Central memory CD4-positive, alpha-beta T cell (primary cell): ENCODE data around the gene INO80.
"Not testable (repeated sequence)": the region's sequence is repeated elsewhere in the genome, so short reads cannot be mapped to it uniquely, and the experiment has no call there.

ENCODE experiments used
- DNase-seq: peaks from one replicate; pipeline ENCODE4 v3.0.0; 2022

The INO80 gene

GRCh38 chr15:41115161-41115651, 874 bp downstream of the INO80 start:
- DNase-seq, result no peak

- DNase-seq, result no peak
These were observed 9.1 kb downstream of the INO80 start for GRCh38 chr15:41106947-41107346.

DNA sequence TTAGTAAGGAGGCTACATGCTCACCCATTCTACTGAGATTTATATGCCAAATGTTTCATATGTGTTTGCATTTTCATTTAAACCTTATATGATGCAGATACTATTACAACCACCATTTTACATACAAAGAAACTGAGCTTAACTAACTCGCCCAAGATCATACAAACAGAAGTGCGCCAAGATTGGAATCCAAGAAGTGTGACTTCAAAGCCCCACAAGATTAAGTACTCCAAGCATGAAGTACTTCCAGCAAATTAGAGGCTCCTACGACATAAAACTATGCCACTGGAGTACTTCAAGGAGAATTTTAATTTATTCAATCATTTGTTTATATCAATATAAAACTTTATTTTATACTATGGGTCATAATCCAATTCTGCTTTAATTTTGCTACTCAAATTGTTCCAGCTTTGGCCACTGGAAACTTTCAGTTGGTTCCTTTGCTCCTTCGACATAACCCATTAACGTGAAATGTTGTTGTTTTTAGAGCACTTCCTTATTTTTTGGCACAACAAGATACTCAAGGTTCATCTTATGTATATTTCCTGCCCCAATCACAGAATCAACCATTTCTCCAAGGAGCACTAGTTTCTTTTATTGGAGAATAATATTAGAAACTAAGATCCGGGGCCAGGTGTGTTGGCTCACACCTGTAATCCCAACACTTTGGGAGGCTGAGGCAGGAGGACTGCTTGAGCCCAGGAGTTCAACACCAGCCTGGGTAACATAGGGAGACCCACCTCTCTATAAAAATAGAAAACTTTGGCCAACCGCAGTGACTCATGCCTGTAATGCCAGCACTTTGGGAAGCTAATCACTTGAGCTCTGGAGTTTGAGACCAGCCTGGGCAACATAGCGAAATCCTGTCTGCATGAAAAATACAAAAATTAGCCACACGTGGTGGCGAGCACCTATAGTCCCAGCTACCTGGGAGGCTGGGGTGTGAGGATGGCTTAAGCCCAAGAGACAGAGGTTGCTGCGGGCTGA, 10.4 kb downstream of the INO80 start:
- no peak for DNase-seq

DNA sequence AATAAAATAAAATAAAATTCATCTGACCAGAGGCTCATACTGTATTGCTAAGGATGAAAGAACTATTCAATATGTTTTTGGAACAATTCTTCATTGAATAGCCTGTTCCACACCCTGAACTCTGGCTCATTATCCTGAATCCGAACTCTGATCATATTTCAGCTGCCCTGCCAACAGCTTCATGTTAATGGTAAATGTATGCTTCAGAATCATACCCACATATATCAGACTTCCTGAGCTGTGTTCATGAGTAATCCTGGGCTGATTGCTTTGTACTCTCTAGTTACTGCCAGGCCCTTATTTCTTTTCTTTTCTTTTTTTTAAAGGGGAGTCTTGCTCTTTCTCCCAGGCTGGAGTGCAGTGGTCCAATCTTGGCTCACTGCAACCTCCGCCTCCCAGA, 11.8 kb downstream of the INO80 start:
- DNase-seq, result no peak

DNA sequence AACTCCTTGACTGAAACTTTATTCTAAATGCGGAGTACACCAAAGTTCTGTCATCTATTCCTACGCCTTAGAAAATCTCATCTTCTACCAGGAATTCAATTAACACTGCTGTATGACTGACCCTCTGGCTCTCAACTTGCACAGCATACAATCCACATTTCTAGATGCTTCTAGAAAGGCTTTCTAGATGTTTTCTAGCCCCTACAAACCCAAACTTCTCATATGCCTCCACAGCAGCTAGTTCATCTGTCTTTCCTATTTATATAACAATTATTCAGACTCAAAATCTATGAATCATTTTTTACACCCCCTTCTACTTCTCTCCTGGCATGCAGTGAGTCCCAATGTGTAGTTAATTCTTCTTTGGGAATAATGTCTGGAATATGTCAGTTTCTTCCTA, 13.2 kb downstream of the INO80 start:
- no peak for DNase-seq

DNA sequence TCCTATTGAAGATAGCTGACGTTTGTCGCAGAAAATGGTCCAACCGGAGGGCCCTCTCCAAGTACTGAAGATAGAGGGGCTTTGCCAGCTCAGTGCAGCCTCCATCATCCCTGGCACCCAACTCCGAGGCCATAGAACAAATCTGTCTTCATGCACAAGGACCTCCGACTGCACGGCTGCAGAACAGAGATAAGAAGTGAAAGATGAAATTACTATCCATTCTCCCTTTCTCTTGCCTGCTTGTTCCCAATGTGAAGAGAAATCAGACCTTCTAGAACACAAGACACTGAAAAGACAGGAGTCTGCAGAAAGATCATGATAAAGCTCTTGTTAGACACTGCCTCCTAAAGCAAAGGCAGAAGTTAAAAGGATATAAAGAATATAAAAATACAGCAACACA, 19.9 kb downstream of the INO80 start:
- DNase-seq, result no peak

DNA sequence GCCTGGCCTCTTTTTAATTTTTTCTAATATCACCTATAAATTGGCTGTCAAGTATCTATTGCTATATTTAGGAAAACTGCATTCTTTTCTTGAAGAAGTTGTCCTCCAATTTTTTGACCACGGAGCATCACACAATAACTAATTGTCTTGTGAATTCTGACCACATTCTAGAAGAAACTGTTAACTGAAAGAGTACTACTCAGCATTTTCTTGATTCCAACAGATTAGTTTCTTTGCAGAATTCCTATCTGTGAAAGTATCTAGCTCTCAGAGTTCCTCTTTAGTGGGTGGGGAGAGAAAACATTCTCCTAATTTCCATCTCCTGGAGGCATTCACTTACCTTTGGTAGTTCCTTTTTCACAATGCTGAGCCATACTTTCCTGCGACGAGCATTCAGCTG, 31.1 kb downstream of the INO80 start:
- no peak for DNase-seq

DNA sequence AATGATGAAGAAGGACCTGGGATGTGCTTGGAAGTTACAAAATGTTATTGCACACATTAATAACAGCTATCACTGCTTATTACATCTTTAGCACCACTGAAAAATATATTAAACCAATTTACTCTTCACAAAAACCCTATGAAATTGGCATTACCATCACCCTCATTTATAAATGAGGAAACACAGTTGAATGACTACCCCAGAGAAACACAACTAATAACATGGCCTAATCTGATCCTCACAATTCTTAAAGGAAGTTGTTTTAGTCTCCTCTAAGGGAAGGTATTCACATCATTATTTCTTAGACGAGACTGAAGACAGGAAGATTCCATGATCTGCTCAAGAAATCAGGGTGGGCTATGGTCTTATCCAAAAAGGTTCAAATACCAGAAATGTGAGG, 35.9 kb downstream of the INO80 start:
- DNase-seq, result no peak

- DNase-seq, result no peak
These were observed 36.4 kb downstream of the INO80 start for GRCh38 chr15:41079717-41080116.

- not testable (repeated sequence) for DNase-seq
These were observed 37.2 kb downstream of the INO80 start for GRCh38 chr15:41078879-41079278.

DNA sequence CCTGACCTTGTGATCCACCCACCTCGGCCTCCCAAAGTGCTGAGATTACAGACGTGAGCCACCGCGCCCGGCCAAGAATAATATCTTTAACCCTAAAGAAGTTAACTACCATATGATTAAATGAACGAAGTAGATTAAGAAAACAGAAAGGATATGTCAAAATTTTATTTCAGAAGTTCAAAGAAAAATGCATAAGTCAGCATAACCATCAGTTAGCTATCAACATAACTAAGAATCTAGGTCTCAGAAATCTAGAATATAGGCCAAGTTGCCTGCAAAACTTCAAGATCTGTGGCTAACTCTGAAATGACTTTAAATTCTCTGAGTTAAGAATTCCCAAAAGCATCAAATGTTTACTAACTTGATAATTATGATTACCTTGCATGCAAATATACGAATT, 38.0 kb downstream of the INO80 start:
- no peak for DNase-seq

DNA sequence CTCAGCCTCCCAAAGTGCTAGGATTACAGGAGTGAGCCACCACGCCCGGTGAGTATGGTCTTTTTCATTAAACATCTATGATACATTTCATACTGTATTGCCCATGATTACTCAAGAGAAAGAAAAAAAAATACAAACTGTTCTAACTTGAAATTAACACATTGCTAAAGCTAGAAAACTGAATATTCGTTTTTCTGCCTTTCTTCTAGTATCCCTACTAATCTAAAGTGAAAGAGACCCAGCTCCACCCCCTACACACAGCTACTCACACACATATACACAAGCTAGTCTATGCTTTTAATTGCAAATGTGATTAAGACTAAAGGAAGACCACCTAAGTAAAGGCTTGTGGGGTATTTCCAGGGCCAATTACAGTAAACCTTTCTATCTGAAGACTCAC, 43.1 kb downstream of the INO80 start:
- no peak for DNase-seq

- DNase-seq, result no peak
These were observed 44.1 kb downstream of the INO80 start for GRCh38 chr15:41072013-41072412.

GRCh38 chr15:41066516-41066915, 49.6 kb downstream of the INO80 start:
- no peak for DNase-seq

- no peak for DNase-seq
These were observed 54.4 kb downstream of the INO80 start for GRCh38 chr15:41061667-41062066.

DNA sequence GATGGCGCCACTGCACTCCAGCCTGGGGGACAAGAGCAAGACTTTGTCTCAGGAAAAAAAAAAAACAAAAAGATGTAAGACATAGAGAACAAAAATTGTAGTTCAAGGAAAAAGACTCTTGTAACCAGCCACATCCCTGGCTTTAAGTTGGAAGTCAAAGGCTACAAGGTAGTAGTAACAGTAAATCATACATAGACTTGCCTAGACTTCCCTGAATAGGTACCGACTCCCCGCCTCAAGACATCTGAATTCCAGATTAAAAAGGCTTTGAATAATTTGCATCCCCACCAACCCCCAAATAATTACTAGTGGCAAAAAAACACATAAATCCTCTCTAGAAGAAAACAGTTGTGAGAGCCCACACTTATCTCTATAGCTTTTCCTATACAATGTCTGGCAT, 55.6 kb downstream of the INO80 start:
- no peak for DNase-seq

- no peak for DNase-seq
These were observed 59.3 kb downstream of the INO80 start for GRCh38 chr15:41056810-41057209.

DNA sequence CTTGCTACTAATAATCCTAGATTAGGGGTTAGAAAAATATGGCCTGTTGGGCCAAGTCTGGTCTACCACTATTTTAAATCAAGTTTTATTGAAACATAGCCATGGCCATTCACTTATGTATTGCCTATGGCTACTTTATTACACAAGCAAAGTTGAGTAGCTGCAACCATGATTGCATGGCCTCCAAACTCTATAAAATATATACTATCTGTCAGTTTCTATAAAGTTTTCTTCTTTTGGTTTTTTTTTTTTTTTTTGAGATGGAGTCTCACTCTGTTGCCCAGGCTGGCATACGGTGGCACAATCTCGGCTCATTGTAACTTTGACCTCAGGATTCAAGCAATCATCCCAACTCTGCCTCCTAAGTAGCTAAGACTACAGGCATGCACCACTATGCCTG, 60.4 kb downstream of the INO80 start:
- no peak for DNase-seq

GRCh38 chr15:41051139-41051538, 64.9 kb downstream of the INO80 start:
- no peak for DNase-seq

DNA sequence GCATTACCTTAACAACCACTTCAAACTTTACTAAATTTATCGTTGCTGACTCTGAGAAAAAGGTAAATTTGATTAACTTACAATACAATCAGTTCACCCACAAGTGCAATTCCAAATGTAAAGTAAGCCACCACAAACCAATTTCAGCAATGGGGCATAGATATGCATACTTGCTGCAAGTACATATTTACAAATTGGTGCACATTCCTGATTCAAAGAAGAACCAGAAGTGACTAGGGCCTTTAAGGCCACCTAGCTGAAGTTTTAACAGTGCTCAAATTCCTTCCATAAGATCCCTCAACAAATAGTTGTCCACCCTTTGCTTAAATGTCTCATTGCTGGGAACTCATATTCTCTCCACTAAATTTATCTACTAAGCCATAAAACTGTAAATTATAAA, 67.2 kb downstream of the INO80 start:
- DNase-seq, result no peak

- no peak for DNase-seq
These were observed 67.7 kb downstream of the INO80 start for GRCh38 chr15:41048397-41048796.

GRCh38 chr15:41047474-41047873, 68.6 kb downstream of the INO80 start:
- DNase-seq, result no peak

GRCh38 chr15:41043276-41043951, 72.7 kb downstream of the INO80 start:
- DNase-seq, result no peak

GRCh38 chr15:41042851-41043250, 73.2 kb downstream of the INO80 start:
- DNase-seq, result no peak
